HG02610 (cell line): ENCODE results near the gene MRPL50.
"Not testable (repeated sequence)": the region's sequence is repeated elsewhere in the genome, so short reads cannot be mapped to it uniquely, and the experiment has no call there.

Source experiments
- ATAC-seq: cut with Tn5 transposase; IDR thresholded peaks from one replicate; pipeline ENCODE4 v1.9.1; 2021; ENCODE audit warnings: mild to moderate bottlenecking, moderate library complexity; ENCODE audit not compliant: unreplicated experiment

The MRPL50 gene

GRCh38 chr9:101418518-101419430 lies 20.4 kb upstream of the MRPL50 start:
- ATAC-seq, result no peak

- ATAC-seq, result no peak
Observed at GRCh38 chr9:101417977-101418376, 19.6 kb upstream of the MRPL50 start.

- no peak for ATAC-seq
Observed at GRCh38 chr9:101417389-101417788, 19.0 kb upstream of the MRPL50 start.

GRCh38 chr9:101415578-101415977 lies 17.2 kb upstream of the MRPL50 start:
- ATAC-seq, result no peak

GRCh38 chr9:101414839-101415238 lies 16.4 kb upstream of the MRPL50 start:
- ATAC-seq, result no peak

GRCh38 chr9:101409079-101409477 lies 10.7 kb upstream of the MRPL50 start:
- no peak for ATAC-seq

GRCh38 chr9:101408374-101409078 lies 10.1 kb upstream of the MRPL50 start:
- ATAC-seq, result no peak

- no peak for ATAC-seq
Observed at GRCh38 chr9:101403516-101404285, 5.3 kb upstream of the MRPL50 start.

- ATAC-seq, result no peak
Observed at GRCh38 chr9:101400120-101400519, 1.7 kb upstream of the MRPL50 start.

- no peak for ATAC-seq
Observed at GRCh38 chr9:101399643-101399970, 1.2 kb upstream of the MRPL50 start.

GRCh38 chr9:101398930-101399642 lies 668 bp upstream of the MRPL50 start:
- no peak for ATAC-seq

GRCh38 chr9:101397746-101398067 lies 711 bp downstream of the MRPL50 start:
- ATAC-seq, result no peak

- ATAC-seq, result no peak
Observed at GRCh38 chr9:101394687-101395086, 3.7 kb downstream of the MRPL50 start.

GRCh38 chr9:101393135-101393534 lies 5.3 kb downstream of the MRPL50 start:
- ATAC-seq, result no peak

- no peak for ATAC-seq
Observed at GRCh38 chr9:101388507-101388993, 9.9 kb downstream of the MRPL50 start.

- peak; percentile 74 for ATAC-seq
Observed at GRCh38 chr9:101387871-101388506, 10.4 kb downstream of the MRPL50 start.

- not testable (repeated sequence) for ATAC-seq
Observed at GRCh38 chr9:101384873-101385536, 13.4 kb downstream of the MRPL50 start, which contains the start of gene BAAT. Gene BAAT (minus strand): TSS chr9:101385006. CDS start chr9:101371404, 13,602 bp downstream.

- no peak for ATAC-seq
Observed at GRCh38 chr9:101383361-101383760, 15.1 kb downstream of the MRPL50 start.

- ATAC-seq, result no peak
Observed at GRCh38 chr9:101381833-101382342, 16.5 kb downstream of the MRPL50 start.
